Measurements from ENCODE around the gene LSAMP. TPM values are rescaled to one million over a fixed set of nuclear protein-coding genes. Genes with fewer than 3 reads are reported as not detected.
A peak's percentile ranks its signal among the peaks of the same experiment; 100 is the strongest.

Gene LSAMP
- polyA plus RNA-seq, 1 of the 3 experiments (the other 2 are of a cell fraction) = 6.6 TPM

- CTCF ChIA-PET = interaction anchor here (2.0 kb wide), 1 partner anchor 11 kb away, joined by 4 read pairs; no protein-coding TSS in a partner anchor
- H3K36me3 ChIP-seq (replicated peaks in 1 of 2; ENCODE audit: control insufficient read depth in 1 of 2, insufficient read depth in 2 of 2, low read length in 1 of 2) = no peaks in the 10 kb centered on the region
These were observed 104.5 kb downstream of the LSAMP start for GRCh38 chr3:116340680-116341216.

GRCh38 chr3:116339441-116340028 lies 105.8 kb downstream of the LSAMP start:
- H3K36me3 ChIP-seq (replicated peaks in 1 of 2; ENCODE audit: control insufficient read depth in 1 of 2, insufficient read depth in 2 of 2, low read length in 1 of 2) = no peaks in the 10 kb centered on the region
- H3K9me3 ChIP-seq = no peaks in the 10 kb centered on the region
- no peaks in the 10 kb centered on the region for H3K9me2 ChIP-seq
- H3K4me2 ChIP-seq = peak overlapping the region; percentile 18; the same call in 1 of the 2 replicates
- peak overlapping the region; percentile 13; the same call in 1 of the 2 replicates for H3K9ac ChIP-seq
- H3K27me3 ChIP-seq (ENCODE audit: insufficient read depth) = no peaks in the 10 kb centered on the region
- DNase-seq = no peak
- no peaks in the 10 kb centered on the region for H3F3A ChIP-seq (replicated peaks; ENCODE audit: insufficient read depth)
- 0 out of 2 replicates have a peak overlapping the region, but pooled peaks have one; percentile 5 for H2AFZ ChIP-seq (ENCODE audit: low read depth)
- peaks cover 13 to 17% of the 10 kb centered on the region in 2 experiments; a peak in 3 of 4 replicates for H3K4me1 ChIP-seq (ENCODE audit: control insufficient read depth in 1 of 2, insufficient read depth in 2 of 2, low read depth in 1 of 2, low read length in 1 of 2)
- no peaks in the 10 kb centered on the region for H4K20me1 ChIP-seq (ENCODE audit: insufficient read depth)
- 30% methylated on average over 4 of the region's 4 CpGs for WGBS (ENCODE audit: low lambda C conversion rate)
- CTCF ChIA-PET = no interaction called here
- H3K4me3 ChIP-seq (ENCODE audit: low read depth in 2 of 2, low read length in 1 of 2) = 0 out of 4 replicates have a peak overlapping the region, but pooled peaks of 1 of the 2 experiments have one; percentile 3
- POLR2A ChIA-PET = no interaction called here
- peak overlapping the region; percentile 77 to 83 for H3K27ac ChIP-seq (ENCODE audit: low read depth in 2 of 2, low read length in 1 of 2)
- H3K79me2 ChIP-seq (ENCODE audit: insufficient read depth) = no peaks in the 10 kb centered on the region
- TF ChIP-seq POLR2AphosphoS5 (IDR thresholded peaks at IDR 0.05; ENCODE audit: low read depth, low read length) = peak; percentile 68; the same call in 1 of the 2 replicates
- TF ChIP-seq TAF1 (IDR thresholded peaks at IDR 0.05; ENCODE audit: borderline replicate concordance, low read depth, low read length) = no peak
- no peak for TF ChIP-seq CTCF (IDR thresholded peaks at IDR 0.05)
- peak; percentile 48; the same call in 1 of the 2 replicates for TF ChIP-seq ZBTB33 (IDR thresholded peaks at IDR 0.05; ENCODE audit: borderline replicate concordance, low read depth)
- no peak for TF ChIP-seq CHD2 (IDR thresholded peaks at IDR 0.05; ENCODE audit: low read length, partially characterized antibody)
- TF ChIP-seq FOSL2 (IDR thresholded peaks at IDR 0.05; ENCODE audit: borderline replicate concordance, low read depth) = peak; percentile 68; the same call in 1 of the 2 replicates
- no peak for TF ChIP-seq RAD21 (IDR thresholded peaks at IDR 0.05; ENCODE audit: low read length)
- TF ChIP-seq PBX3 (IDR thresholded peaks at IDR 0.05) = peak; percentile 90
- peak; percentile 35 to 91; a peak in 2 of 4 replicates for TF ChIP-seq EP300 (IDR thresholded peaks at IDR 0.05; ENCODE audit: borderline replicate concordance in 1 of 2, low read depth in 1 of 2, low read length in 1 of 2)
- peak; percentile 56; the same call in 1 of the 2 replicates for TF ChIP-seq MEF2A (IDR thresholded peaks at IDR 0.05; ENCODE audit: borderline replicate concordance, low read depth)
- TF ChIP-seq GABPA (IDR thresholded peaks at IDR 0.05; ENCODE audit: low read depth) = no peak
- no peak for TF ChIP-seq ELF1 (IDR thresholded peaks at IDR 0.05)
- TF ChIP-seq IRF3 (IDR thresholded peaks at IDR 0.05; ENCODE audit: low read depth, low read length) = no peak
- TF ChIP-seq EZH2phosphoT487 (IDR thresholded peaks at IDR 0.05; ENCODE audit: borderline replicate concordance, low read depth) = no peak
- no peak for TF ChIP-seq SMC3 (IDR thresholded peaks at IDR 0.05; ENCODE audit: low read depth, low read length)
- peak; percentile 51; the same call in 1 of the 2 replicates for TF ChIP-seq FOXM1 (IDR thresholded peaks at IDR 0.05; ENCODE audit: low read depth)
- TF ChIP-seq TCF12 (IDR thresholded peaks at IDR 0.05) = peak; percentile 94

More at GRCh38 chr3:116340680-116341216, 104.5 kb downstream of the LSAMP start:
- H3K27me3 ChIP-seq (ENCODE audit: insufficient read depth) = no peaks in the 10 kb centered on the region
- peaks cover 13 to 17% of the 10 kb centered on the region in 2 experiments; a peak in 3 of 4 replicates for H3K4me1 ChIP-seq (ENCODE audit: control insufficient read depth in 1 of 2, insufficient read depth in 2 of 2, low read depth in 1 of 2, low read length in 1 of 2)
- no peaks in the 10 kb centered on the region for H3K79me2 ChIP-seq (ENCODE audit: insufficient read depth)
- no peaks in the 10 kb centered on the region for H3F3A ChIP-seq (replicated peaks; ENCODE audit: insufficient read depth)
- peak; percentile 26 for DNase-seq
- H3K4me2 ChIP-seq = no peak overlapping the region
- POLR2A ChIA-PET = no interaction called here
- no peak overlapping the region for H3K9ac ChIP-seq
- H3K4me3 ChIP-seq (ENCODE audit: low read depth in 2 of 2, low read length in 1 of 2) = no peak overlapping the region
- TF ChIP-seq GATA2 (CRISPR knock-in tag; IDR thresholded peaks at IDR 0.05) = peak; percentile 69
- TF ChIP-seq JUND (IDR thresholded peaks at IDR 0.05) = no peak
- TF ChIP-seq TEAD4 (IDR thresholded peaks at IDR 0.05; ENCODE audit: borderline replicate concordance, insufficient read depth) = peak; percentile 35; the same call in 1 of the 2 replicates
- no peak for TF ChIP-seq RFX5 (IDR thresholded peaks at IDR 0.05; ENCODE audit: low read length)
- 0 out of 2 replicates have a peak, but pooled peaks have one; percentile 3 for TF ChIP-seq RAD21 (IDR thresholded peaks at IDR 0.05; ENCODE audit: low read length)
- TF ChIP-seq EP300 (IDR thresholded peaks at IDR 0.05; ENCODE audit: borderline replicate concordance in 1 of 2, low read depth in 1 of 2, low read length in 1 of 2) = peak in 1 of 2 experiments; percentile 70; a peak in 1 of 4 replicates
- TF ChIP-seq TCF12 (IDR thresholded peaks at IDR 0.05) = peak; percentile 30; the same call in 1 of the 2 replicates
- no peaks in the 10 kb centered on the region for H4K20me1 ChIP-seq (ENCODE audit: insufficient read depth)
- no peaks in the 10 kb centered on the region for H3K9me2 ChIP-seq
- no peaks in the 10 kb centered on the region for H3K9me3 ChIP-seq
- H3K27ac ChIP-seq (ENCODE audit: low read depth in 2 of 2, low read length in 1 of 2) = peak overlapping the region; percentile 77 to 83; a peak in 3 of 4 replicates
- 41% methylated on average over 1 of the region's 1 CpG for WGBS (ENCODE audit: low lambda C conversion rate)
- H2AFZ ChIP-seq (ENCODE audit: low read depth) = no peak overlapping the region

Measured in SK-N-SH (cell line).